HuH-7 (cell line): Measurements from ENCODE around the gene SUV39H2.
"Not testable (repeated sequence)": the region's sequence is repeated elsewhere in the genome, so short reads cannot be mapped to it uniquely, and the experiment has no call there.

ENCODE experiments used
- DNase-seq: peaks from one replicate; pipeline ENCODE4 v3.0.0; 2011; ENCODE audit warnings: low spot score

SUV39H2 gene

DNA sequence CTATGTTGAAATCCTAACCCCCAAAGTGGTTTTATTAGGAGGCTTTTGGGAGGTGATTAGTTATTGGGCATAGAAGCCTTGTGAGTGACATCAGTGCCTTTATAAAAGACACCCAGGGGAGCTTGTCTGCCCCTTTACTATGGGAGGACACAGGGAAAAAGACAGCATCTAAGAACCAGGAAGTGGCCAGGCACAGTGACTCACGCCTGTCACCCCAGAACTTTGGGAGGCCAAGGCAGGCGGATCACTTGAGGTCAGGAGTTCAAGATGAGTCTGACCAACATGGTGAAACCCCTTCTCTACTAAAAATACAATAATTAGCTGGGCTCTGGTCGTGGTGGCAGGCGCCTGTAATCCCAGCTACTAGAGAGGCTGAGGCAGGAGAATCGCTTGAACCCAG is 60.3 kb downstream of the SUV39H2 start:
- not testable (repeated sequence) for DNase-seq

GRCh38 chr10:14942147-14942949 is 63.7 kb downstream of the SUV39H2 start:
- DNase-seq = not testable (repeated sequence)

GRCh38 chr10:14942950-14943338 is 64.3 kb downstream of the SUV39H2 start:
- not testable (repeated sequence) for DNase-seq

GRCh38 chr10:14945108-14945507 is 66.4 kb downstream of the SUV39H2 start:
- DNase-seq = no peak

DNA sequence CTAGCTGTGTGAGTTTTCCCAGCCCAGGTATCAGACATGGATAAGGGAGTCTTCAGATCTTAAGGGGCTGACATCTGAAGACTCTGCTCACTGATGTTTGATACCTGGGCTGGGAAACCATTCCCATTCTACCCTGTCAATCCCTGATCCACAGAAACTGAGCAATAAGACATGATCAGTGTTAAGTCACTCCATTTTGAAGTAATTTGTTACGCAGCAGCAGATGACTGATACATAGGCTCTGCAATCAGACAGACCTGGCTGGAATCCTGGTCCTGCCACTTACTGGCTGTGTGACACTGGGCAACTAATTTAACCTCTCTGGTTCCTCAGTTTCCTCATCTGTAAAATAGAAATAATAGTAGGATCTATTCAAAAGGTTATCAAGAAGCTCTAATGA is 68.6 kb downstream of the SUV39H2 start:
- no peak for DNase-seq

GRCh38 chr10:14949291-14949690 is 70.6 kb downstream of the SUV39H2 start:
- DNase-seq = no peak

DNA sequence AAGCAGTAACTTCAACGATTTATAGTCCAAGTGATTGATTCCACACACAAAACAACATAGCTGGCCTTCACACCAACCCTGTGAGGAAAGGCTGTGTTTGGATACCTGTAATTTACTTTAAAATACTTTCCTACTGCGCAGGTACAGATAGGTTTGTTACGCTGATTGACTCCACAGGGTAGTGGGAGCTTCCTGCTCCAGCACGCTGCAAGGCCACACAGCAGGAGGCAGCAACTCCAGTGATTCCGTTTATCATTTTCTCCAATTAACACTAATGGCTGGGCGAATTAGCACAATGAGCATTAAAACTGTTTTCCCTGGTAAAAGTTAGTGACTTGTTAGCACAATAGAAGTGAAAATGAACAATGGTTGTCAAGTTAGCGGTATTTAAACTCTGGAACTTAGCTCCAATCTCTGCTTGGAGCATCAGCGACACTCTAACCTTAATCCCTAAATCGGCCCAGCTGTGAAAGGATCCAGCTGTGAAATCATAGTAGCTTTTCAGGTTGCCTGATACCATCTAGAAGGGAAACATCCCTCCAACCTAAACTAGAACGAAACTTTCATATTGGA is 74.3 kb downstream of the SUV39H2 start:
- DNase-seq = peak; percentile 19

DNA sequence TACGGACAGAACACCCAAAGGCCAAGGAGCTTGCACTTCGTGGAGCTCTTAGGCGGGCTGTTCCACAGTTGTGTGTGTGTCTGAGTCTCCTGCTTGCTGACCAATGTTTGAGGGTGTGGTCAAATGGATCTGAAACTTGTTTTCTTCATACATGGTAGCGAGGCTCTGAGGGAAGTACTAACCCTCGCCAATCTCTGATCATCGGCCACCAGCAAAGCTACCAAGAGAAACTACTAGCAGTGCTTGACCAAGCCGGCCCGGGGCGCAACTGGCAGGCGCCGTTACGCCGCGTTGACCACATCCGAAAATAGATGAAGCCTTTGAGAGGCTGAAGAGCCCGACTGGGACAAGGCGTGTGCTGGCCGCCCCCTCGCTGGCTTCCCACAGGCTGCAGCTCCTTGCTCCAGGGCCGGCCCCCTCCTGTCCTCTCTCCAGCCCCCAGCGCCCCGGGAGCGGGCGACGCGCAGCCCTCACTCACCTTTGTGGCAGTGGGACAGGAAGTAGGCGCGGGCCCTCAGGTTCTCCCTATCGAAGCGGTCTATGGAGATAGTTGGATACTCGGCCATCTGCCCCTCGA is 74.8 kb downstream of the SUV39H2 start:
- DNase-seq = peak; percentile 50
